Mesenchymal stem cell (in vitro differentiated cells and primary cell): ENCODE data around the gene ACBD6.
A peak's percentile ranks its signal among the peaks of the same experiment; 100 is the strongest.

Source experiments
- DNase-seq: peaks from one replicate; pipeline ENCODE4 v3.0.0-alpha.2; 2013
- H2AFZ ChIP-seq: one replicate; pipeline ENCODE4 v1.6.1; 2013; ENCODE audit warnings: low read depth, mild to moderate bottlenecking, control low read depth, inconsistent platforms, low read length, moderate library complexity
- H2AK5ac ChIP-seq: 2 replicates; pipeline ENCODE4 v1.6.1; 2013; ENCODE audit warnings: low read length, moderate library complexity, mild to moderate bottlenecking, inconsistent platforms; ENCODE audit not compliant: severe bottlenecking
- H2BK120ac ChIP-seq: one replicate; pipeline ENCODE4 v1.6.1; 2013; ENCODE audit warnings: low read depth, mild to moderate bottlenecking, inconsistent platforms, low read length, moderate library complexity
- H2BK12ac ChIP-seq, 2 experiments: one replicate each; pipeline ENCODE4 v1.6.1; 2013; ENCODE audit warnings: inconsistent platforms in 2 of 2, low read length in 2 of 2, mild to moderate bottlenecking in 2 of 2, moderate library complexity in 2 of 2, control low read depth in 1 of 2
- H2BK15ac ChIP-seq: one replicate; pipeline ENCODE4 v1.6.1; 2013; ENCODE audit warnings: mild to moderate bottlenecking, low read depth, inconsistent platforms; ENCODE audit not compliant: poor library complexity, severe bottlenecking
- H2BK5ac ChIP-seq: 2 replicates; pipeline ENCODE4 v1.6.1; 2013; ENCODE audit warnings: low read depth, mild to moderate bottlenecking, low read length, control low read depth, inconsistent platforms; ENCODE audit not compliant: poor library complexity, severe bottlenecking
- H3K14ac ChIP-seq, 2 experiments: one replicate each; pipeline ENCODE4 v1.6.1; 2013; ENCODE audit warnings: inconsistent platforms in 2 of 2, low read length in 2 of 2, control low read depth in 1 of 2, mild to moderate bottlenecking in 1 of 2, moderate library complexity in 1 of 2
- H3K18ac ChIP-seq, 2 experiments: one replicate each; pipeline ENCODE4 v1.6.1; 2013; ENCODE audit warnings: inconsistent platforms in 2 of 2, low read length in 2 of 2, control low read depth in 1 of 2, low read depth in 1 of 2, mild to moderate bottlenecking in 1 of 2
- H3K23ac ChIP-seq, 2 experiments: one replicate each; pipeline ENCODE4 v1.6.1; 2013; ENCODE audit warnings: inconsistent platforms in 2 of 2, low read length in 2 of 2, mild to moderate bottlenecking in 2 of 2, moderate library complexity in 2 of 2, control low read depth in 1 of 2
- H3K27ac ChIP-seq: 2 replicates; pipeline ENCODE4 v1.5.1; 2013; ENCODE audit warnings: mild to moderate bottlenecking, moderate library complexity, low read length, control low read depth, inconsistent platforms; ENCODE audit not compliant: poor library complexity, severe bottlenecking
- H3K27me3 ChIP-seq, 2 experiments: 2 replicates each; pipeline versions ENCODE4 v1.6.1 to v1.7.0; 2013; ENCODE audit warnings: low read length in 2 of 2, mild to moderate bottlenecking in 2 of 2, moderate library complexity in 2 of 2, control low read depth in 1 of 2, inconsistent platforms in 1 of 2; ENCODE audit not compliant: control insufficient read depth in 1 of 2, insufficient read depth in 1 of 2
- H3K36me3 ChIP-seq, 2 experiments: 2 replicates each; pipeline versions ENCODE4 v1.6.1 to v1.7.0; 2013; ENCODE audit warnings: low read length in 2 of 2, control low read depth in 1 of 2, inconsistent platforms in 1 of 2, low read depth in 1 of 2, mild to moderate bottlenecking in 1 of 2; ENCODE audit not compliant: insufficient read depth in 2 of 2, control insufficient read depth in 1 of 2
- H3K4ac ChIP-seq, 2 experiments: one replicate each; pipeline ENCODE4 v1.6.1; 2013; ENCODE audit warnings: inconsistent platforms in 2 of 2, low read length in 2 of 2, mild to moderate bottlenecking in 2 of 2, moderate library complexity in 2 of 2, control low read depth in 1 of 2, low read depth in 1 of 2
- H3K4me1 ChIP-seq: 2 replicates; pipeline ENCODE4 v1.6.1; 2013; ENCODE audit warnings: low read depth, low read length, control low read depth; ENCODE audit not compliant: control insufficient read depth, insufficient read depth
- H3K4me2 ChIP-seq: 2 replicates; pipeline ENCODE4 v1.6.1; 2013; ENCODE audit warnings: low read length, mild to moderate bottlenecking, inconsistent platforms; ENCODE audit not compliant: poor library complexity, severe bottlenecking
- H3K4me3 ChIP-seq, 2 experiments: 2 replicates each; pipeline versions ENCODE4 v1.5.1 to v1.7.0; 2013; ENCODE audit warnings: low read length in 2 of 2, mild to moderate bottlenecking in 2 of 2, control low read depth in 1 of 2, low read depth in 1 of 2; ENCODE audit not compliant: insufficient read depth in 1 of 2
- H3K79me1 ChIP-seq: replicated peaks from 2 replicates; pipeline ENCODE4 v1.6.1; 2013; ENCODE audit warnings: mild to moderate bottlenecking, control low read depth, low read length, inconsistent platforms; ENCODE audit not compliant: poor library complexity, severe bottlenecking
- H3K9ac ChIP-seq: 2 replicates; pipeline ENCODE4 v1.7.0; 2013; ENCODE audit warnings: mild to moderate bottlenecking, low read length, moderate library complexity
- H3K9me3 ChIP-seq: 2 replicates; pipeline ENCODE4 v1.7.0; 2013; ENCODE audit warnings: mild to moderate bottlenecking, low read length; ENCODE audit not compliant: control insufficient read depth
- H4K8ac ChIP-seq: one replicate; pipeline ENCODE4 v1.6.1; 2013; ENCODE audit warnings: inconsistent platforms, mild to moderate bottlenecking, low read length, moderate library complexity
- H4K91ac ChIP-seq: one replicate; pipeline ENCODE4 v1.6.1; 2013; ENCODE audit warnings: mild to moderate bottlenecking, low read length, inconsistent platforms
- WGBS: methylation state at CpG from one replicate; pipeline ENCODE4 v1.1.7; 2013; ENCODE audit warnings: mixed read lengths; 5-methylcytosine and 5-hydroxymethylcytosine counted together

Gene ACBD6

DNA sequence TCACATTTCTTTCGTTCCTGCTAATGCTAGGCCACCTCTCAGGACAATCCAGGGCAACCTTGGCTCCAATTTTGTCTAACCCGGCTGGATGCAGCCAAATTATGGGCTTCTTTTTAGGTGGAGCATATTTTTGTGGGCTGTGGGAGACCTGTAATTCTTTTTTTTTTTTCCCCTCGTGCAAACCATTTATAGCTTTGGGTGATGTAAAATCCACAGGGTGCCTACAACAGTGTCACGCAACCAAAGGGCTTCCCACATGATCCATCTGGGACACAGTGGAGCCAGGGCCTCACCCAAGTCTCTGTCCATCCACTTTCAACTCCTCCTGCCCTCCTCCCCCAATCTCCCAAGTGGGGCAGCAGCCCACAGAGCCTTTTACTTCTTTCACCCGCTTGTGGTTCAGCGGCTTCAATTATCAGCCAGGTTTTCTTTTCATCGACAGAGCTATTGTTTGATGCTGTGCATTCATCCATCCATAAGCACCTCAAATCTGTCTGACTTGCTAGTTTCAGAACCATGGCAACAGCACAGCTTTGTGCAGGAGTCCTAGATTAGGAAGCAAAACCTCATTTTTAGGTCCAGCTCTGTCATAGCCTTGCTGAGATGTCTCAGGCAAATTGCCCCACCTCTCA lies 46.4 kb upstream of the ACBD6 start:
- 78% methylated on average over 7 of the region's 7 CpGs for WGBS
- Histone ChIP-seq H3K4me2 (no peak overlapping the region), H3K4me1 (peaks cover 2% of the 10 kb centered on the region), H3K36me3 (no peaks in the 10 kb centered on the region), H2BK12ac (no peak overlapping the region), H2BK15ac (no peak overlapping the region), H3K4ac (no peak overlapping the region), H3K18ac (no peak overlapping the region), H3K79me1 (no peaks in the 10 kb centered on the region), H3K14ac (no peak overlapping the region), H3K27ac (no peak overlapping the region), H2AK5ac (no peak overlapping the region), H2BK5ac (no peak overlapping the region), H2AFZ (no peak overlapping the region), H3K4me3 (no peak overlapping the region), H4K8ac (no peak overlapping the region), H3K9me3 (no peaks in the 10 kb centered on the region), H3K27me3 (no peaks in the 10 kb centered on the region), H3K9ac (no peak overlapping the region), H3K23ac (no peak overlapping the region), H4K91ac (no peak overlapping the region), H2BK120ac (no peak overlapping the region)
- no peak for DNase-seq

DNA sequence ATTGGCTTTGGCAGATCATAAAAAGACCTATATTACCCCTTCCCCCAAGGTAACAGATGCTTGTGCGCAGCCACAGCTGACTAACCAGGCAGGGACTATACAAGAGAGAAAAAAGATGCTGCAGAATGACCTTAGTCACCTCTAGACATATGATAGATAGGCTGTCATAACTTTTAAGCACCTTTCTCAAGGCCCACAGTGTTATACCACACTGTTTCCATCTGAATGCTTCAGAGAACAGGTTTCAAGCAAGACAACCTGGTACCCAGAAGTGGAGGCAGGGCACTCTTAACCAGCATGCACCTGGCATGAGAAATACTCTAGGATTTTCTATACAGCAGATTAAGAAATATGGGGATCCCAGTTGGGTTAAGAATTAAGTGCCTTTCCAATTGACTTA lies 43.6 kb upstream of the ACBD6 start:
- H3K4ac ChIP-seq, result no peak overlapping the region
- H2BK5ac ChIP-seq, result no peak overlapping the region
- 100% methylated on average over 1 of the region's 1 CpG for WGBS

DNA sequence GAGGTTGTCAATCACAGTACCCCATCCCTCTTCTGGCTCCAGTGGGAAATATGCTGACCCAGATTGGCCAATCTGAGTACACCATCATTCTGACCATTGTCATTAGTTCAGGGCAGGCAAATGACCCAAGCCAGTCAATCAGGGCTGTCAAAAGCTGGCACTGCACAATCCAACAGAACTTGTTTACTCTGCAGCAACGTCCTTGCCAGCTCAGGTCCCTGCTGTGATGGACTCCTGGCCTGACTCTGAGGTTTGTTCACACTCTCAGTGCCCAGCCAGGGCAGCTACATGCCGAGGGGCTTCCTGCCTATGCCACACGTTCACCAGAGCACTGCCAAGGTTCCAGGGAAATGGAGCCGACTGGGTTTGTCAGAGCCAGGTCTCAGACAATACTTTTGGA lies 41.7 kb upstream of the ACBD6 start:
- 77% methylated on average over 4 of the region's 4 CpGs for WGBS
- Histone ChIP-seq H2BK15ac (no peak overlapping the region), H3K4me2 (no peak overlapping the region)

More for the DNA sequence above, 43.6 kb upstream of the ACBD6 start:
- no peak overlapping the region for H2AK5ac ChIP-seq
- H3K36me3 ChIP-seq, result no peaks in the 10 kb centered on the region
- no peak overlapping the region for H2BK120ac ChIP-seq
- H4K91ac ChIP-seq, result no peak overlapping the region
- H3K4me2 ChIP-seq, result no peak overlapping the region
- H3K27ac ChIP-seq, result no peak overlapping the region
- no peak overlapping the region for H2BK12ac ChIP-seq
- no peaks in the 10 kb centered on the region for H3K27me3 ChIP-seq
- no peak overlapping the region for H3K14ac ChIP-seq
- H3K23ac ChIP-seq, result no peak overlapping the region
- DNase-seq, result no peak
- no peak overlapping the region for H2BK15ac ChIP-seq
- no peaks in the 10 kb centered on the region for H3K79me1 ChIP-seq
- H2AFZ ChIP-seq, result no peak overlapping the region
- H3K4me1 ChIP-seq, result peaks cover 7% of the 10 kb centered on the region
- no peak overlapping the region for H3K9ac ChIP-seq
- no peak overlapping the region for H3K18ac ChIP-seq
- no peak overlapping the region for H3K4me3 ChIP-seq
- no peaks in the 10 kb centered on the region for H3K9me3 ChIP-seq
- no peak overlapping the region for H4K8ac ChIP-seq

DNA sequence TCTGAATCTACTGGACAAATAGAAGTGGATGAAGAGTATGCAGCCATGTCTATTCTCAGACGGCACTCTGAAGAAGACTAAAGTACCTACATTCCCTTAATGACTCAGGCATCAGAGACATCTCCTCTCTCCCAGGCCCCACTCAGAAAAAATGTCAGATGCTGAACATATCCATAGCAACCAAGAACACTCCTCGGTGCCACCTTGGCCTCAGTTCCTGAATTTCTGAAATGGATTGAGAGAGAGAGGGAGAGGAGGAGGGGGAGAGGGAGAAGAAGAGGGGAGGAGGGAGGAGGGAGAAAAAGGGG lies 40.4 kb upstream of the ACBD6 start:
- WGBS, result 33% methylated on average over 1 of the region's 2 CpGs
- H2AK5ac ChIP-seq, result no peak overlapping the region

More for the DNA sequence above, 41.7 kb upstream of the ACBD6 start:
- Histone ChIP-seq H3K23ac (no peak overlapping the region), H3K27ac (no peak overlapping the region), H2BK12ac (no peak overlapping the region), H3K36me3 (no peaks in the 10 kb centered on the region), H3K4ac (no peak overlapping the region), H4K8ac (no peak overlapping the region), H3K9me3 (no peaks in the 10 kb centered on the region), H2AFZ (no peak overlapping the region), H4K91ac (no peak overlapping the region), H3K27me3 (no peaks in the 10 kb centered on the region), H3K18ac (no peak overlapping the region), H3K14ac (peak overlapping the region in 1 of 2 experiments; percentile 18), H3K4me3 (no peak overlapping the region), H2BK120ac (no peak overlapping the region), H3K9ac (no peak overlapping the region), H3K79me1 (no peaks in the 10 kb centered on the region), H3K4me1 (peaks cover 8% of the 10 kb centered on the region), H2AK5ac (no peak overlapping the region), H2BK5ac (no peak overlapping the region)
- DNase-seq, result no peak

More for the DNA sequence above, 40.4 kb upstream of the ACBD6 start:
- H4K91ac ChIP-seq, result no peak overlapping the region
- no peak for DNase-seq
- H2BK15ac ChIP-seq, result no peak overlapping the region
- H3K36me3 ChIP-seq, result no peaks in the 10 kb centered on the region
- H3K4me2 ChIP-seq, result no peak overlapping the region
- H3K14ac ChIP-seq, result no peak overlapping the region
- H3K4me1 ChIP-seq, result peaks cover 7% of the 10 kb centered on the region
- no peaks in the 10 kb centered on the region for H3K79me1 ChIP-seq
- H3K4me3 ChIP-seq, result peak overlapping the region in 1 of 2 experiments; percentile 13
- H3K27me3 ChIP-seq, result no peaks in the 10 kb centered on the region
- peak overlapping the region; percentile 69 for H3K9ac ChIP-seq
- H4K8ac ChIP-seq, result no peak overlapping the region
- H3K18ac ChIP-seq, result no peak overlapping the region
- H3K9me3 ChIP-seq, result no peaks in the 10 kb centered on the region
- H2BK5ac ChIP-seq, result no peak overlapping the region
- no peak overlapping the region for H3K4ac ChIP-seq
- H2BK12ac ChIP-seq, result no peak overlapping the region
- H2AFZ ChIP-seq, result no peak overlapping the region
- no peak overlapping the region for H3K23ac ChIP-seq
- no peak overlapping the region for H2BK120ac ChIP-seq
- peak overlapping the region; percentile 79 for H3K27ac ChIP-seq
